Kidney (tissue), 14 donors: ENCODE measurements around the gene TGFB2. TPM values are rescaled to one million over a fixed set of nuclear protein-coding genes. Genes with fewer than 3 reads are reported as not detected.
A peak's percentile ranks its signal among the peaks of the same experiment; 100 is the strongest.

Experiments used
- DNase-seq, 5 donors: peaks; one replicate each; pipeline ENCODE4 v3.0.0-alpha.2; 2013 to 2020
- FAIRE-seq: peaks from 2 replicates; lab custom pipeline; 2012; peaks lifted over from hg19 to GRCh38; lab: Jason Lieb, UNC
- H3K27ac ChIP-seq, 2 donors: one replicate each; pipeline ENCODE4 v1.7.0; 2013; ENCODE audit warnings: low read depth in 2 of 2, low read length in 2 of 2, inconsistent platforms in 1 of 2
- H3K27me3 ChIP-seq: one replicate; pipeline ENCODE4 v1.7.1; 2013; ENCODE audit warnings: low read length, inconsistent platforms; ENCODE audit not compliant: control insufficient read depth, insufficient read depth
- H3K36me3 ChIP-seq, 3 donors: one replicate each; pipeline versions ENCODE4 v1.7.0 to v1.7.1; 2013; ENCODE audit warnings: low read length in 3 of 3, control low read depth in 1 of 3, inconsistent platforms in 1 of 3; ENCODE audit not compliant: insufficient read depth in 3 of 3, control insufficient read depth in 2 of 3
- H3K4me1 ChIP-seq, 3 donors: one replicate each; pipeline versions ENCODE4 v1.7.0 to v1.7.1; 2013; ENCODE audit warnings: low read length in 3 of 3, inconsistent platforms in 1 of 3, low read depth in 1 of 3; ENCODE audit not compliant: control insufficient read depth in 2 of 3, insufficient read depth in 2 of 3
- H3K4me3 ChIP-seq, 3 donors: one replicate each; pipeline versions ENCODE4 v1.7.0 to v1.8.1; 2013; ENCODE audit warnings: low read length in 3 of 3, control low read depth in 1 of 3, inconsistent platforms in 1 of 3
- H3K9ac ChIP-seq, 3 donors: one replicate each; pipeline versions ENCODE4 v1.7.0 to v1.7.1; 2013; ENCODE audit warnings: low read length in 3 of 3, control low read depth in 1 of 3, inconsistent platforms in 1 of 3
- H3K9me3 ChIP-seq, 3 donors: one replicate each; pipeline versions ENCODE4 v1.7.0 to v1.7.1; 2013; ENCODE audit warnings: low read length in 3 of 3, control low read depth in 1 of 3, inconsistent platforms in 1 of 3; ENCODE audit not compliant: control insufficient read depth in 2 of 3, insufficient read depth in 1 of 3
- intact Hi-C: fragments of 100-400 bp; cut with DNase I; formaldehyde crosslinking; loops from one replicate; pipeline ENCODE4 v1.11.1; 2022
- polyA plus RNA-seq: library from polyadenylated mRNA; stranded (reverse); fragments of 350-450 nt; fragmentation: Illumina TruSeq; extraction: RNeasy Lipid Tissue Mini Kit (QIAGEN cat#74804); gene quantifications from one replicate; pipeline ENCODE4 v1.2.3, GENCODE V29; 2014; ENCODE audit warnings: low read depth, low replicate concordance; ENCODE audit not compliant: insufficient read depth
- total RNA-seq: library from RNA; stranded (reverse); fragmentation: NEBNext Ultra II Directional; extraction: Animal tissue kit (Norgen Biotek cat#: 25700); gene quantifications from one replicate; pipeline ENCODE4 v1.2.1, GENCODE V29; 2021
- TF ChIP-seq, protein P1 (sequence below): IDR thresholded peaks from 3 replicates; pipeline ENCODE4 v1.5.1; 2012; ENCODE audit warnings: mild to moderate bottlenecking, moderate library complexity, borderline replicate concordance; ENCODE audit not compliant: insufficient read depth; ENCODE audit errors: extremely low read depth
- donor health status: control.
- donor health status: control.
- donor health status: control.
- donor health status: control.
- donor health status: control.
- donor health status: DM: yes; HTN: yes; CAD: no.
- donor health status: Normal renal cell carcinoma (clear cell type).

TGFB2 gene
- total and polyA plus RNA-seq, 2 donors from 2014 or later = 1.4 to 12.2 TPM

DNA sequence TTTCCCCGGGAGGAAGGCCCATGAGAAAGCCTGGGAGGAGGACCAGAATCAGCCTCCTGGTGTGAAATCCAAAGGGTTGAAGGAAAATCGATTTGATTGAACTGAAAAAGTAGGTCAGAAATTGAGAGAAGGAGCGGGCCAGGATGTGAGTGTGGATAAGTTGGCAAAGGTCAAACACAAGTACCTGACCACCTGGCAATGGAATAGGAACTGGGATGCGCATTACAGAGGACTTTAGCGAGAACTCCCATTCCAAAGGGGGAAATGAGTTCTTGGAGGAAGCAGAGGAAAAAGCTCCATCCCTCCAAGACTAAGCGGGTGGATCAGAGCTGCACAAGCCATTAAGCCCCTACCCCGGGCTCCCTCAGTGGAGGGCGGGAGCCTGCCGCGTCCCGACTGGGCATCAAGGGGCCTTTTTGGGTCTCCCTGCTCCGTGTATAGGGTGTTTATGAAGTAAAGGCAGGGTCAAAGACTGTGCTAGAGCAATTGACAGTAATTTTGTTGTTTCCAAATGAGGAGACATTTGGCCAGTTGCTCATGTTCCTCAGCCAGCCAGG is 56.4 kb downstream of the TGFB2 start:
- H3K9ac ChIP-seq = no peak overlapping the region

DNA sequence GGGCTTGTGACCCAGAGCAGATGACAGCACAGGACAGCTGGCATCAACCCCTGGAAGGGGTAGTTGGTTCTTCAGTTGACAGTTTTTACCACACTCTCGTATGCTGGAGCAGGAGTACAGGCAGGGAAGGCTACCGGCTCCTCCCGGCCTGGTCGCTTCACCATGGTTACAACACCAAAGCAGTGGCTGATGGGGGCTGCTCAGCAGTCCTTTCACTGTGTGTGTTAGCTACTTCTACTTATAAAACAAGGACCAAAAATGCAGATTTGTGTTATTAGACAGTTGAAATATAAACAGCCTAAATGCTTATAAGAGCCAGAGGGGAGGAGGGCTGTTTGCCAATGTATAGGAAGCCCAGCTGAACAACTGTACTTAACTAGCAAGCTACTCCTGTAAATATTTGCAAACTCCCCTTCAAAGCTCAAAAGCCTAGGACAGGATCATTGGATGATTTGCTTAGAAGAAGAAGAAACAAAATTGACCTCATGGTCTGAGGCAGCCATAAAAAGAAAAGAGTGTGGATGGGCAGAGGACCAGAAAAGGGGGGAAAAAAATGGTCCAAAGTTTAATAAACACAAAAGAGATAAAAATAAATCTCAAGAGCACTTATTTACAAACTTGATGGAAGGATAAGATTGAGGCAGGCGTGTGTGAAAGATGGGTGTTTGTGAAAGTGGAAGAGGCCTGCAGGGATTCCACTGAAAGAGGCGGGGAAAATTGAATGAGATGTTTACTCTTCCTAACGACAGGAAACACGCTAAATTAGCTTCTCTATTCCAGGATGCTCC is 57.1 kb downstream of the TGFB2 start:
- intact Hi-C loops = no loop called here
- H3K9ac ChIP-seq = no peak overlapping the region
- peaks cover 0 to 2% (median 0%) of the 10 kb centered on the region in 3 donors for H3K4me1 ChIP-seq
- FAIRE-seq (no peak), DNase-seq (peak in 2 of 5 donors; percentile 30 to 43)
- no peaks in the 10 kb centered on the region for H3K27me3 ChIP-seq
- H3K9me3 ChIP-seq = no peaks in the 10 kb centered on the region
- H3K36me3 ChIP-seq = no peaks in the 10 kb centered on the region
- H3K4me3 ChIP-seq = no peak overlapping the region
- TF ChIP-seq, protein P1, sequence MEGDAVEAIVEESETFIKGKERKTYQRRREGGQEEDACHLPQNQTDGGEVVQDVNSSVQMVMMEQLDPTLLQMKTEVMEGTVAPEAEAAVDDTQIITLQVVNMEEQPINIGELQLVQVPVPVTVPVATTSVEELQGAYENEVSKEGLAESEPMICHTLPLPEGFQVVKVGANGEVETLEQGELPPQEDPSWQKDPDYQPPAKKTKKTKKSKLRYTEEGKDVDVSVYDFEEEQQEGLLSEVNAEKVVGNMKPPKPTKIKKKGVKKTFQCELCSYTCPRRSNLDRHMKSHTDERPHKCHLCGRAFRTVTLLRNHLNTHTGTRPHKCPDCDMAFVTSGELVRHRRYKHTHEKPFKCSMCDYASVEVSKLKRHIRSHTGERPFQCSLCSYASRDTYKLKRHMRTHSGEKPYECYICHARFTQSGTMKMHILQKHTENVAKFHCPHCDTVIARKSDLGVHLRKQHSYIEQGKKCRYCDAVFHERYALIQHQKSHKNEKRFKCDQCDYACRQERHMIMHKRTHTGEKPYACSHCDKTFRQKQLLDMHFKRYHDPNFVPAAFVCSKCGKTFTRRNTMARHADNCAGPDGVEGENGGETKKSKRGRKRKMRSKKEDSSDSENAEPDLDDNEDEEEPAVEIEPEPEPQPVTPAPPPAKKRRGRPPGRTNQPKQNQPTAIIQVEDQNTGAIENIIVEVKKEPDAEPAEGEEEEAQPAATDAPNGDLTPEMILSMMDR = no peak
- no peak overlapping the region for H3K27ac ChIP-seq

More for the DNA sequence above, 56.4 kb downstream of the TGFB2 start:
- H3K27me3 ChIP-seq = no peaks in the 10 kb centered on the region
- H3K4me1 ChIP-seq = peaks cover 0 to 2% (median 0%) of the 10 kb centered on the region in 3 donors
- intact Hi-C loops = no loop called here
- H3K4me3 ChIP-seq = no peak overlapping the region
- DNase-seq (no peak), FAIRE-seq (no peak)
- H3K36me3 ChIP-seq = no peaks in the 10 kb centered on the region
- H3K27ac ChIP-seq = no peak overlapping the region
- TF ChIP-seq, protein P1 = no peak
- no peaks in the 10 kb centered on the region for H3K9me3 ChIP-seq

DNA sequence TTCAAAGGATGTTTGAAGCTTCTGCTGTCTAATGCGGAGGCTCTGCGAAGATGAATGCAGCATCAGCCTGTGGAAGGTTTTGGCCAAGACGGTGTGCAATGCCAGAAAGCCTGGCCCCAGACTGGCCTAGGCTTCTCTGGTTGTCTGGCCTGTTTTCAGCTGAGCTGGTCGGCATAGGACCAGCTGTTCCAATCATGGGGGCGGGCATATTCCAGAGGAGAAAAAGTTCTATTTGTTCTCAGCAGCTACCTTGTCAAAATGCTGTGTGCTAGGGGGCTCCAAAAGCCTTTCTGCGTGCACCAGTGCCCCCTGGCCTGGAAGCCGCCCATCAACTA is 57.6 kb downstream of the TGFB2 start:
- intact Hi-C loops = no loop called here
- Histone ChIP-seq H3K27ac (no peak overlapping the region), H3K27me3 (no peaks in the 10 kb centered on the region), H3K36me3 (no peaks in the 10 kb centered on the region), H3K4me1 (peaks cover 0 to under 1% (median 0%) of the 10 kb centered on the region in 3 donors), H3K9me3 (no peaks in the 10 kb centered on the region), H3K9ac (no peak overlapping the region), H3K4me3 (no peak overlapping the region)
- no peak for FAIRE-seq
- TF ChIP-seq, protein P1 = no peak
- no peak for DNase-seq
